Chondrocyte (in vitro differentiated cells): ENCODE results near the gene SLC30A7. TPM values are rescaled to one million over a fixed set of nuclear protein-coding genes. Genes with fewer than 3 reads are reported as not detected.
"Not testable (repeated sequence)": the region's sequence is repeated elsewhere in the genome, so short reads cannot be mapped to it uniquely, and the experiment has no call there.

ENCODE experiments used
- DNase-seq: peaks from one replicate; pipeline ENCODE4 v3.0.0; 2021; ENCODE audit warnings: mixed read lengths, low spot score
- H3K27ac Mint-ChIP-seq: one replicate; pipeline ENCODE4 v1.8.0; 2021; ENCODE audit warnings: mild to moderate bottlenecking, moderate library complexity, mixed read lengths; ENCODE audit not compliant: unreplicated experiment
- H3K27me3 Mint-ChIP-seq: 2 replicates; pipeline ENCODE4 v1.8.0; 2021; ENCODE audit warnings: low read depth, mixed read lengths
- H3K36me3 Mint-ChIP-seq: 2 replicates; pipeline ENCODE4 v1.8.0; 2021; ENCODE audit warnings: low read depth, mixed read lengths
- H3K4me1 Mint-ChIP-seq: 2 replicates; pipeline ENCODE4 v1.8.0; 2021; ENCODE audit warnings: low read depth, mild to moderate bottlenecking, mixed read lengths
- H3K4me3 Mint-ChIP-seq: one replicate; pipeline ENCODE4 v1.8.0; 2021; ENCODE audit warnings: mild to moderate bottlenecking, moderate library complexity, mixed read lengths; ENCODE audit not compliant: unreplicated experiment
- H3K9me3 Mint-ChIP-seq: 2 replicates; pipeline ENCODE4 v1.8.0; 2021; ENCODE audit warnings: low read depth, mixed read lengths
- CTCF ChIP-seq: fragments of 200-600 bp; sonication (generic); IDR thresholded peaks from 2 replicates; pipeline ENCODE4 v1.5.0; 2021; ENCODE audit warnings: antibody characterized with exemption, mild to moderate bottlenecking, moderate library complexity
- total RNA-seq: library from RNA; stranded (reverse); gene quantifications from 3 replicates; pipeline ENCODE4 v1.2.1, GENCODE V29; 2021

The SLC30A7 gene
- total RNA-seq, 1 donor from 2014 or later: 46.1 TPM

GRCh38 chr1:100936194-100936967, 40.5 kb downstream of the SLC30A7 start:
- peaks cover 19% of the 10 kb centered on the region for H3K36me3 Mint-ChIP-seq

DNA sequence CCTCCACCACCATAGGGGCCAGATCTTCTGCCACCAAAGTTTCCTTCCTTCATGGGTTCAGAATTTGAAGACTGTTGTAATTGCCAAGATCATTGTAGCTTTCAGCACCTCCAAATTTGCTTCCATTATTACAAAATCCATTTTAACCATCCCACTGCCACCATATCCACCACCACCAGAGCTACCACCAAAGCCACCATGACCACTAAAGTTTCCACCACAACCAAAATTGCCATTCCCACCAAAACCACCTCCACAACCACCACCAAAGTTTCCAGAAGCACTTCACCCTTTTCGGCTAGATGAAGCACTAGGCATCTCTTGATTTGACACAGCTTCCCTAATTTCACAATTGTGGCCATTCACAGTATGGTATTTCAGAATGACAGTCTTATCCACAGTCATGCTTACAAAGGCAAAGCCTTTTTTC, 45.2 kb downstream of the SLC30A7 start:
- DNase-seq: no peak
- Mint-ChIP-seq H3K4me3 (no peak overlapping the region), H3K36me3 (peaks cover 25% of the 10 kb centered on the region), H3K9me3 (peaks cover 8% of the 10 kb centered on the region), H3K27ac (no peak overlapping the region), H3K4me1 (peaks cover 7% of the 10 kb centered on the region), H3K27me3 (no peaks in the 10 kb centered on the region)
- TF ChIP-seq CTCF: no peak

More at GRCh38 chr1:100936194-100936967, 40.5 kb downstream of the SLC30A7 start:
- no peak for TF ChIP-seq CTCF
- Mint-ChIP-seq H3K9me3 (peaks cover 8% of the 10 kb centered on the region), H3K27ac (no peak overlapping the region), H3K27me3 (no peaks in the 10 kb centered on the region), H3K4me3 (no peak overlapping the region), H3K4me1 (no peaks in the 10 kb centered on the region)
- no peak for DNase-seq

DNA sequence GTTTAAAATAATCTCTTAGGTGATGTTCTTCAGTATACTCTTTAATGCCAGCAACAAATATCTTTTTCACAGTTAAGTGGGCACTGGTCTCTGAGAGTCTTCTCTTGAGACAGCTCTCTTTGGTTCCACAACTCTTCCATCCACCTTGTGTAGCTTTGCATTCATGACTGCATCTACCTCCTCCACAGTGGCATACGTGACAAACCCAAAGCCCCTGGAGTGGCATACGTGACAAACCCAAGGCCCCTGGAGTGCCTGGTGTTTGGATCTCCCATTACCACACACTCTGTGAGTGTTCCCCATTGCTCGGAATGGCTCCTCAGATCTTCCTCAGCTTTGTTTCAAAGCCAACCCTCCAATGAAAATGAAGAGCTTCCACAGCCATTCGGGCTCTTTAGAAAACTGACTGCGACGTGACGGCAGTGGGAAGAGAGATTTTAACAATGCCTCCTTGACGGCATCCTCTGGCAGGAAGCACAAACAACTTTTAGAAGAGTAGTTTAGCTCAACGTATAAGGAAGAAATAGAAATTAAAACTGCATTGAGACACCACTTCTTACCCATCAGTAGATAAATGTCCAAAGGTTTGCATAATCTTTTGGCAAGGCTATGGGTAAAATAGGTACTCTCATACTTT, 45.8 kb downstream of the SLC30A7 start:
- no peak for TF ChIP-seq CTCF
- no peaks in the 10 kb centered on the region for H3K27me3 Mint-ChIP-seq
- no peak overlapping the region for H3K27ac Mint-ChIP-seq
- peaks cover 8% of the 10 kb centered on the region for H3K9me3 Mint-ChIP-seq
- DNase-seq: no peak
- H3K4me3 Mint-ChIP-seq: no peak overlapping the region
- H3K4me1 Mint-ChIP-seq: peaks cover 7% of the 10 kb centered on the region
- peaks cover 22% of the 10 kb centered on the region for H3K36me3 Mint-ChIP-seq

- no peak for DNase-seq
- no peak for TF ChIP-seq CTCF
- H3K27me3 Mint-ChIP-seq: no peaks in the 10 kb centered on the region
- H3K36me3 Mint-ChIP-seq: peaks cover 23% of the 10 kb centered on the region
- no peak overlapping the region for H3K27ac Mint-ChIP-seq
- H3K4me3 Mint-ChIP-seq: no peak overlapping the region
- H3K9me3 Mint-ChIP-seq: peaks cover 11% of the 10 kb centered on the region
- H3K4me1 Mint-ChIP-seq: peaks cover 12% of the 10 kb centered on the region
Observed at GRCh38 chr1:100942304-100943046, 46.6 kb downstream of the SLC30A7 start.

DNA sequence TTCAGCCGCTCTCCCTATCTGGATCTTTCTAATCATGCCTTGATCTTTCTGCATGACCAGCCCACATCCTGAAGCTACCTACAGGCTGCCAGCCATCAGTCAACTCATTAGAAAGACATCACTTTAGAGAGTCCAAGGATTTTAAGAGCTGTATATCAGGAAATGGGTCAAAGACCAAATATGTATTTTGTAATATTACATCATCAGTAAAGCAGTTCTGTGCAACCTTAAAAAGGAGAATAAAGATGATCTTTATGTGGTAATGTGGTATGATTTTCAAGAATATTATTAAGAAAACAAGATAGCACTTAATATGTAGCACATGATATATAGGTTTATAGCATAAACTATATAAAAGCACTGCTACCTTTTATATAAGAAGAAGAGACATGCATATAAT, 47.6 kb downstream of the SLC30A7 start:
- Mint-ChIP-seq H3K4me3 (no peak overlapping the region), H3K36me3 (peaks cover 28% of the 10 kb centered on the region), H3K27me3 (no peaks in the 10 kb centered on the region), H3K9me3 (peaks cover 11% of the 10 kb centered on the region), H3K27ac (peak overlapping the region; percentile 30), H3K4me1 (peaks cover 12% of the 10 kb centered on the region)
- DNase-seq: no peak
- no peak for TF ChIP-seq CTCF

GRCh38 chr1:100946064-100946463, 50.2 kb downstream of the SLC30A7 start:
- Mint-ChIP-seq H3K9me3 (peaks cover 13% of the 10 kb centered on the region), H3K4me1 (peaks cover 29% of the 10 kb centered on the region), H3K36me3 (peaks cover 27% of the 10 kb centered on the region)

GRCh38 chr1:100947816-100948215, 51.9 kb downstream of the SLC30A7 start:
- Mint-ChIP-seq H3K4me1 (peaks cover 30% of the 10 kb centered on the region), H3K9me3 (peaks cover 13% of the 10 kb centered on the region), H3K36me3 (peaks cover 27% of the 10 kb centered on the region)
- not testable (repeated sequence) for DNase-seq, H3K27ac Mint-ChIP-seq, H3K27me3 Mint-ChIP-seq, H3K4me3 Mint-ChIP-seq

More at GRCh38 chr1:100946064-100946463, 50.2 kb downstream of the SLC30A7 start:
- not testable (repeated sequence) for H3K4me3 Mint-ChIP-seq, H3K27me3 Mint-ChIP-seq, DNase-seq, H3K27ac Mint-ChIP-seq
